ENCODE measurements around the gene FGF18.
"Not testable (repeated sequence)": the region's sequence is repeated elsewhere in the genome, so short reads cannot be mapped to it uniquely, and the experiment has no call there.

Gene FGF18
- total RNA-seq: 0.69 to 2.7 (median 2.6) reads per million in 3 donors

- Histone ChIP-seq H3K27me3 (replicated peaks; ENCODE audit: control insufficient read depth, insufficient read depth, low read length, poor library complexity, severe bottlenecking) (peaks cover 17% of the 10 kb centered on the region), H3K36me3 (ENCODE audit: control insufficient read depth, insufficient read depth, low read length) (no peaks in the 10 kb centered on the region), H3K4me1 (ENCODE audit: control insufficient read depth, insufficient read depth, low read length, poor library complexity, severe bottlenecking) (peaks cover 18% of the 10 kb centered on the region), H3K4me3 (ENCODE audit: insufficient read depth, low read depth, low read length, poor library complexity, severe bottlenecking) (peak within 1 kb of the TSS; percentile 62), H3K27ac (ENCODE audit: insufficient read depth, low read length, poor library complexity, severe bottlenecking) (no peak within 1 kb of the TSS), H3K9me3 (ENCODE audit: control insufficient read depth, low read length) (no peaks in the 10 kb centered on the region)
- peak; percentile 24 to 34 (median 26) for DNase-seq
Measured at GRCh38 chr5:171418982-171419687, at the start of gene FGF18. TSS of gene FGF18 (plus strand) at chr5:171419647. CDS start at chr5:171420200, 553 bp downstream.

GRCh38 chr5:171369898-171370297 lies 49.5 kb upstream of the FGF18 start:
- Histone ChIP-seq H3K27ac (ENCODE audit: insufficient read depth, low read length, poor library complexity, severe bottlenecking) (no peak overlapping the region), H3K4me3 (ENCODE audit: insufficient read depth, low read depth, low read length, poor library complexity, severe bottlenecking) (no peak overlapping the region), H3K9me3 (ENCODE audit: control insufficient read depth, low read length) (no peaks in the 10 kb centered on the region), H3K36me3 (ENCODE audit: control insufficient read depth, insufficient read depth, low read length) (no peaks in the 10 kb centered on the region), H3K27me3 (replicated peaks; ENCODE audit: control insufficient read depth, insufficient read depth, low read length, poor library complexity, severe bottlenecking) (no peaks in the 10 kb centered on the region), H3K4me1 (ENCODE audit: control insufficient read depth, insufficient read depth, low read length, poor library complexity, severe bottlenecking) (no peaks in the 10 kb centered on the region)
- no peak for DNase-seq

GRCh38 chr5:171370881-171371280 lies 48.6 kb upstream of the FGF18 start:
- H3K4me3 ChIP-seq (ENCODE audit: insufficient read depth, low read depth, low read length, poor library complexity, severe bottlenecking); H3K4me1 ChIP-seq (ENCODE audit: control insufficient read depth, insufficient read depth, low read length, poor library complexity, severe bottlenecking); H3K9me3 ChIP-seq (ENCODE audit: control insufficient read depth, low read length); DNase-seq; H3K27ac ChIP-seq (ENCODE audit: insufficient read depth, low read length, poor library complexity, severe bottlenecking); H3K27me3 ChIP-seq (replicated peaks; ENCODE audit: control insufficient read depth, insufficient read depth, low read length, poor library complexity, severe bottlenecking); H3K36me3 ChIP-seq (ENCODE audit: control insufficient read depth, insufficient read depth, low read length): not testable (repeated sequence)

GRCh38 chr5:171371326-171371725 lies 48.1 kb upstream of the FGF18 start:
- Histone ChIP-seq H3K4me1 (ENCODE audit: control insufficient read depth, insufficient read depth, low read length, poor library complexity, severe bottlenecking) (no peaks in the 10 kb centered on the region), H3K27ac (ENCODE audit: insufficient read depth, low read length, poor library complexity, severe bottlenecking) (no peak overlapping the region), H3K36me3 (ENCODE audit: control insufficient read depth, insufficient read depth, low read length) (no peaks in the 10 kb centered on the region), H3K27me3 (replicated peaks; ENCODE audit: control insufficient read depth, insufficient read depth, low read length, poor library complexity, severe bottlenecking) (no peaks in the 10 kb centered on the region), H3K9me3 (ENCODE audit: control insufficient read depth, low read length) (no peaks in the 10 kb centered on the region), H3K4me3 (ENCODE audit: insufficient read depth, low read depth, low read length, poor library complexity, severe bottlenecking) (no peak overlapping the region)
- DNase-seq: no peak

GRCh38 chr5:171379961-171380360 lies 39.5 kb upstream of the FGF18 start:
- H3K36me3 ChIP-seq (ENCODE audit: control insufficient read depth, insufficient read depth, low read length): no peaks in the 10 kb centered on the region
- no peaks in the 10 kb centered on the region for H3K4me1 ChIP-seq (ENCODE audit: control insufficient read depth, insufficient read depth, low read length, poor library complexity, severe bottlenecking)
- no peaks in the 10 kb centered on the region for H3K9me3 ChIP-seq (ENCODE audit: control insufficient read depth, low read length)
- DNase-seq: no peak
- H3K27ac ChIP-seq (ENCODE audit: insufficient read depth, low read length, poor library complexity, severe bottlenecking): no peak overlapping the region
- H3K4me3 ChIP-seq (ENCODE audit: insufficient read depth, low read depth, low read length, poor library complexity, severe bottlenecking): no peak overlapping the region
- H3K27me3 ChIP-seq (replicated peaks; ENCODE audit: control insufficient read depth, insufficient read depth, low read length, poor library complexity, severe bottlenecking): no peaks in the 10 kb centered on the region

- not testable (repeated sequence) for H3K27me3 ChIP-seq (replicated peaks; ENCODE audit: control insufficient read depth, insufficient read depth, low read length, poor library complexity, severe bottlenecking); H3K4me3 ChIP-seq (ENCODE audit: insufficient read depth, low read depth, low read length, poor library complexity, severe bottlenecking); H3K9me3 ChIP-seq (ENCODE audit: control insufficient read depth, low read length); H3K27ac ChIP-seq (ENCODE audit: insufficient read depth, low read length, poor library complexity, severe bottlenecking); DNase-seq; H3K4me1 ChIP-seq (ENCODE audit: control insufficient read depth, insufficient read depth, low read length, poor library complexity, severe bottlenecking); H3K36me3 ChIP-seq (ENCODE audit: control insufficient read depth, insufficient read depth, low read length)
Measured at GRCh38 chr5:171384416-171384815, 35.0 kb upstream of the FGF18 start.

- H3K4me3 ChIP-seq (ENCODE audit: insufficient read depth, low read depth, low read length, poor library complexity, severe bottlenecking); H3K9me3 ChIP-seq (ENCODE audit: control insufficient read depth, low read length); H3K27ac ChIP-seq (ENCODE audit: insufficient read depth, low read length, poor library complexity, severe bottlenecking); DNase-seq; H3K4me1 ChIP-seq (ENCODE audit: control insufficient read depth, insufficient read depth, low read length, poor library complexity, severe bottlenecking); H3K27me3 ChIP-seq (replicated peaks; ENCODE audit: control insufficient read depth, insufficient read depth, low read length, poor library complexity, severe bottlenecking); H3K36me3 ChIP-seq (ENCODE audit: control insufficient read depth, insufficient read depth, low read length): not testable (repeated sequence)
Measured at GRCh38 chr5:171384999-171385398, 34.4 kb upstream of the FGF18 start.

- peak overlapping the region; percentile 84 for H3K27ac ChIP-seq (ENCODE audit: insufficient read depth, low read length, poor library complexity, severe bottlenecking)
- no peaks in the 10 kb centered on the region for H3K36me3 ChIP-seq (ENCODE audit: control insufficient read depth, insufficient read depth, low read length)
- peak overlapping the region; percentile 76 for H3K4me3 ChIP-seq (ENCODE audit: insufficient read depth, low read depth, low read length, poor library complexity, severe bottlenecking)
- H3K27me3 ChIP-seq (replicated peaks; ENCODE audit: control insufficient read depth, insufficient read depth, low read length, poor library complexity, severe bottlenecking): no peaks in the 10 kb centered on the region
- no peak for DNase-seq
- H3K9me3 ChIP-seq (ENCODE audit: control insufficient read depth, low read length): no peaks in the 10 kb centered on the region
- peaks cover 14% of the 10 kb centered on the region for H3K4me1 ChIP-seq (ENCODE audit: control insufficient read depth, insufficient read depth, low read length, poor library complexity, severe bottlenecking)
Measured at GRCh38 chr5:171386006-171386671, 33.3 kb upstream of the FGF18 start.

GRCh38 chr5:171386861-171387344 lies 32.5 kb upstream of the FGF18 start:
- Histone ChIP-seq H3K27me3 (replicated peaks; ENCODE audit: control insufficient read depth, insufficient read depth, low read length, poor library complexity, severe bottlenecking) (no peaks in the 10 kb centered on the region), H3K36me3 (ENCODE audit: control insufficient read depth, insufficient read depth, low read length) (no peaks in the 10 kb centered on the region), H3K4me1 (ENCODE audit: control insufficient read depth, insufficient read depth, low read length, poor library complexity, severe bottlenecking) (peaks cover 15% of the 10 kb centered on the region), H3K4me3 (ENCODE audit: insufficient read depth, low read depth, low read length, poor library complexity, severe bottlenecking) (peak overlapping the region; percentile 76), H3K9me3 (ENCODE audit: control insufficient read depth, low read length) (no peaks in the 10 kb centered on the region), H3K27ac (ENCODE audit: insufficient read depth, low read length, poor library complexity, severe bottlenecking) (peak overlapping the region; percentile 84)
- DNase-seq: no peak

GRCh38 chr5:171387345-171387969 lies 32.0 kb upstream of the FGF18 start, which contains the start of gene NPM1:
TSS of gene NPM1 (plus strand) at chr5:171387849. CDS start at chr5:171387949, 100 bp downstream.
- H3K27me3 ChIP-seq (replicated peaks; ENCODE audit: control insufficient read depth, insufficient read depth, low read length, poor library complexity, severe bottlenecking): no peaks in the 10 kb centered on the region
- H3K4me1 ChIP-seq (ENCODE audit: control insufficient read depth, insufficient read depth, low read length, poor library complexity, severe bottlenecking): peaks cover 15% of the 10 kb centered on the region
- no peaks in the 10 kb centered on the region for H3K9me3 ChIP-seq (ENCODE audit: control insufficient read depth, low read length)
- peak within 1 kb of the TSS; percentile 76 for H3K4me3 ChIP-seq (ENCODE audit: insufficient read depth, low read depth, low read length, poor library complexity, severe bottlenecking)
- peak; percentile 94 to 98 (median 96) for DNase-seq
- H3K27ac ChIP-seq (ENCODE audit: insufficient read depth, low read length, poor library complexity, severe bottlenecking): peak within 1 kb of the TSS; percentile 84
- peaks cover under 1% of the 10 kb centered on the region for H3K36me3 ChIP-seq (ENCODE audit: control insufficient read depth, insufficient read depth, low read length)
